Measurements from ENCODE around the gene NOD1. TPM values are rescaled to one million over a fixed set of nuclear protein-coding genes. Genes with fewer than 3 reads are reported as not detected.

Gene NOD1
- total RNA-seq, 1 donor: 3.9 TPM

DNA sequence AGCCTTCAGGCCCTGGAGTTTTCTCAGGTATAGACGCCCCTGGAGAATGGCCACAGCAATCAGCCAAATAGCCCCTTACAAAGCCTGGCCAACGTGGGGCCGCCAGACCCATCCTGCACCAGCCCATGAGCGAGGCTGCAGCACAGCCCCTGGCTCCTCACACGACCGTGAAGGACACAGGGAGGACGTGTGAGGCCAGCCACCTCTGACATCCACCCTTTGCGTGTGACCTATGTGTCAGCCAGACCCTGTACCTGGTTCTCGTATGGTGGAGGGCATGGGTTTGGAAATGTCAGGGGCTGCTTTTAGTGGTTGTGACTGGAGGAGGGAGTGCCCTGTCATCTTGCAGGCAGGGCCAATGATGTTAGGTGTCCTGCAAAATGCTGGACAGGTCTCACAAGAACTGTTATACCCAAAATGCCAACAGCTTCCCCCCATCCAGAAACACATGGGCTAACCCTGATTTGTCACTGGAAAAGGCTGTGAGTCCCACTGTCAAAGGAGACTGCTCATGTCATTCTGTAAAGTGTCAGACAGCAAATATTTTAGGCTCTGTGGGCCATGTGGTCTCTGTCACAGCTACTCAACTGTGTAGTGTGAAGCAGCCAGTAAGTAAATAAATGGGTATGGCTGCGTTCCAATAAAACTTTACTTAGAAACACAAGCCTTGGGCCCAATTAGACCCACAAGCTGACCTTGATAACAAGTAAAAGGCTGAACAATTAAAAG, 30.0 kb downstream of the NOD1 start:
- no peak for DNase-seq (ENCODE audit: low read depth)
- TF ChIP-seq, protein P1, sequence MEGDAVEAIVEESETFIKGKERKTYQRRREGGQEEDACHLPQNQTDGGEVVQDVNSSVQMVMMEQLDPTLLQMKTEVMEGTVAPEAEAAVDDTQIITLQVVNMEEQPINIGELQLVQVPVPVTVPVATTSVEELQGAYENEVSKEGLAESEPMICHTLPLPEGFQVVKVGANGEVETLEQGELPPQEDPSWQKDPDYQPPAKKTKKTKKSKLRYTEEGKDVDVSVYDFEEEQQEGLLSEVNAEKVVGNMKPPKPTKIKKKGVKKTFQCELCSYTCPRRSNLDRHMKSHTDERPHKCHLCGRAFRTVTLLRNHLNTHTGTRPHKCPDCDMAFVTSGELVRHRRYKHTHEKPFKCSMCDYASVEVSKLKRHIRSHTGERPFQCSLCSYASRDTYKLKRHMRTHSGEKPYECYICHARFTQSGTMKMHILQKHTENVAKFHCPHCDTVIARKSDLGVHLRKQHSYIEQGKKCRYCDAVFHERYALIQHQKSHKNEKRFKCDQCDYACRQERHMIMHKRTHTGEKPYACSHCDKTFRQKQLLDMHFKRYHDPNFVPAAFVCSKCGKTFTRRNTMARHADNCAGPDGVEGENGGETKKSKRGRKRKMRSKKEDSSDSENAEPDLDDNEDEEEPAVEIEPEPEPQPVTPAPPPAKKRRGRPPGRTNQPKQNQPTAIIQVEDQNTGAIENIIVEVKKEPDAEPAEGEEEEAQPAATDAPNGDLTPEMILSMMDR (IDR thresholded peaks at IDR 0.05; ENCODE audit: insufficient read depth, low read depth, low read length): no peak
- H3K4me3 ChIP-seq (ENCODE audit: low read depth, low read length): no peak overlapping the region

DNA sequence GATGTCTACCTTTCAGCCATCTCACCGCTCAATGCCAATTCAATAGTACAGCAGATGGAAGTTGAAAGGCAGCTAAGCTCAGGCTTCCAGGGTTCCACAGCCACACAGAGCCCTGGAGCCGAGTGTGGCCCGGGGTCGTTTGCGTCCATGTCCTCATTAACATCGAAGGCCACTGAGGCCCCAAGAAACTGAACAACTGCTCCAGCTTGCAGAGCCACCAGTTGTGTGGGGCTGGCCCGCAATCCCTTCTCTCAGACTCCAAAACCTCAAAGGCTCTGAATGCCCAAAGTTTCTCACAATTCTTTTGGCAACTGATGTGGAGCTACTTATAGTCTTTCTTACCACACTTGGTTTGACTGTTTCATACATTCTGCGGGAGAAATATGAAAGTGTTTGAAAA, 31.1 kb downstream of the NOD1 start:
- DNase-seq (ENCODE audit: low read depth): no peak
- TF ChIP-seq, protein P1 (IDR thresholded peaks at IDR 0.05; ENCODE audit: insufficient read depth, low read depth, low read length): no peak
- no peak overlapping the region for H3K4me3 ChIP-seq (ENCODE audit: low read depth, low read length)

DNA sequence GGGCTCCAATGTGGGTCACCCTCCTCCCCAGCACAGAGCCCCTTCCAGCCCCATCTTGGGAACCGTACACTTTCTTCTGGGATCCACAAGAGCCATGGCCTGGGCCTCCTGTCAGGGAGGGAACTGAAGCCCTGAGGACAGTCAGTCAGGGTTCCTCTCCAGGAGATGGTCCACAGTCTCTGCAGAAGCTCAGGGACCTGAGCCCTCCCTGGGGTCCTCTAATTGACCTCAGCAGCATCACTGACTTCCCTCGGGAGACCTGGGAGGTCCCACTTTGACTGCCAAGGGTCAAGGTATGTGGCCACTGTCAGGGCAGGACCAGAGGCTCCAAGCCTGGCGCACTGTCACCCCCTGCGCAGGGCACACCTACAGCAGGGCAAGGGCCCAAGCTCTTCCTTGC, 32.3 kb downstream of the NOD1 start:
- DNase-seq (ENCODE audit: low read depth): no peak
- H3K4me3 ChIP-seq (ENCODE audit: low read depth, low read length): no peak overlapping the region
- TF ChIP-seq, protein P1 (IDR thresholded peaks at IDR 0.05; ENCODE audit: insufficient read depth, low read depth, low read length): no peak

DNA sequence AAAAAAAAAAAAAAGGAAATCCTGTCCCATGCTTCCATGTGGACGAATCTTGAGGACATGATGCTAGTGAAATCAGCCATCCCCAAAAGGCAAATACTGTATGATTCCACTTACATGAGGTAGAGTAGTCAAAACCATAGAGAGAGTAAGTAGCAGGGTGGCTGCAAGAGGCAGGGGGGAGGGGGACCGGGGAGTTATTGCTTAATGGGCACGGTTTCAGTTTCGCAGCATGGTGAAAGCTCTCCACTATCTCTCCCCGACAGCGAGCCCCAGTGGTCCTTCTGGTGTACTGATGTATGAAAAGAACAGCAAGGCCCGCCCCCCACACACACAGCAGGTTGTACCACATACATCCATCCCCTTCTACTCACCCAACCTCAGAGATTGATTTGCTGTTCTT, 32.8 kb downstream of the NOD1 start:
- peak; percentile 87 for DNase-seq (ENCODE audit: low read depth)
- H3K4me3 ChIP-seq (ENCODE audit: low read depth, low read length): no peak overlapping the region
- TF ChIP-seq, protein P1 (IDR thresholded peaks at IDR 0.05; ENCODE audit: insufficient read depth, low read depth, low read length): peak; percentile 62

DNA sequence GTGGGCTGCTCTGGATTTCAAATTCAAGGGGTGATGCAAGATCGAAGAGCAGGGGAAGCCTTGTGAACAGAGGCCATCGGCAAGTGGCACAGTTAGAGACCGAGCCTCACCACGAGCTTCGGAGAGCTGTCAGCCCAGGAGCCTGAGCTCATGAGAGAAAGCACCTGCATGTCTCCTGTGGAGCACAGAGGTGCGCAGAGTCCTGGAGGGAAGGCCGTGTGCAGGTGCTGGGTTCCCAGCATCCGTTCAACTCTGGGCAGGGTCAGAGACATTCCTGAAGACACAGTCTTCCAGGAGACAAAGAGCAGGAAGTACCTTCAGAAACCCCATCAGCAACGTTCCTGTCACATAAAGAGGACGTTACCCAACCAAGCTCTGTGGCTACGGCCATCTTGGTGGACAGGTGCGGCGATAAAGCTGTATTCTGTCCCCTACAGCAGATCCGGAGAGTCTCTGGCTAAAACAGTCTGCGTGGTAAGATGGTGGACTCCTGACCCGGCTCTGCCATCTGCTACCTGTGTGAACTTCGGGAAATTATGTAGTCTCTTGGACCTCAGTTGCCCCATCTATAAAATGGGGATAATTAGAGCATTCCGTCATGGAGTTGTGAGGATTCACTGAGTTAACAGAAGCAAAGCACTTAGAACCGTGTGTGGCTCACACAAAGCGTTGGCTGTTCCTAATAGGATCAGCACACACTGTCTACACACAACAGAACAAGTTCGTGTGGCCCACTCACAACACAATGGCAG, 40.6 kb downstream of the NOD1 start:
- no peak for DNase-seq (ENCODE audit: low read depth)
- TF ChIP-seq, protein P1 (IDR thresholded peaks at IDR 0.05; ENCODE audit: insufficient read depth, low read depth, low read length): no peak
- no peak overlapping the region for H3K4me3 ChIP-seq (ENCODE audit: low read depth, low read length)

DNA sequence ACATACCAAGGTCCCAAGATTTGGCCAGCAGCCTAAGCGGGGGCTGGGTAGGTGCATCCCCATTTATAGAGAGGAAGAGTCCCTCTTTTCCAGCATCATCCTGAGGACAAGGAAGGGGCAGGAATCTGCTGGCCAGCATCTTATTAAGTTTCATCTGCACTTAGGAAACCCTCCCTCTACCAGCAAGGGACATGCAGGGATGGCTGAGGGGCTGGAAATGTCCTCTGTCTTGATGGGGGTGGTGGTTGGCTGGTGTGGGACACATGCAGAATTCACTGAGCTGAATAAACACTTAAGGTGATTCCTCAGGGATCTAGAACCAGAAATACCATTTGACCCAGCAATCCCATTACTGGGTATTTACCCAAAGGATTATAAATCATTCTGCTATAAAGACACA, 42.1 kb downstream of the NOD1 start:
- TF ChIP-seq, protein P1 (IDR thresholded peaks at IDR 0.05; ENCODE audit: insufficient read depth, low read depth, low read length): no peak
- no peak for DNase-seq (ENCODE audit: low read depth)
- no peak overlapping the region for H3K4me3 ChIP-seq (ENCODE audit: low read depth, low read length)
